ENCODE measurements around the gene NAB2.

Gene NAB2

DNA sequence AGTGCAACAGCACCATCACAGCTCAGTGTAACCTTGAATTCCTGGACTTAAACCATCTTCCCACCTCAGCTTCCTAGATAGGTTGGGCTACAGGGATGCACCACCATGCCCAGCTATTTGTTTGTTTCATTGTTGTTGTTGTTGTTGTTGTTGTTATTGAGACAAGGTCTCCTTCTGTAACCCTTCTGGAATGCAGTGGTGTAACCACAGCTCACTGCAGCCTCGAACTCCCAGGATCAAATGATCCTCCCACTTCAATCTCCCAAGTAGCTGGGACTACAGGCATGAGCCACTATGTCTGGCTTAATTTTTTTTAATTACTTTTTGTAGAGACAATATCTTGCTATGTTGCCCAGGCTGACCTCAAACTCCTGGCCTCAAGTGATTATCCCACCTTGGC, 9.1 kb upstream of the NAB2 start:
- peak overlapping the region; percentile 42; the same call in 1 of the 2 replicates for H3K27ac ChIP-seq (ENCODE audit: extremely low read depth, low read depth, low read length)
- H3K4me1 ChIP-seq (ENCODE audit: control insufficient read depth, insufficient read depth, low read length): peaks cover 3% of the 10 kb centered on the region
- no peaks in the 10 kb centered on the region for H3K9me3 ChIP-seq (ENCODE audit: control insufficient read depth, insufficient read depth, low read depth, low read length)
- TF ChIP-seq, protein P1, sequence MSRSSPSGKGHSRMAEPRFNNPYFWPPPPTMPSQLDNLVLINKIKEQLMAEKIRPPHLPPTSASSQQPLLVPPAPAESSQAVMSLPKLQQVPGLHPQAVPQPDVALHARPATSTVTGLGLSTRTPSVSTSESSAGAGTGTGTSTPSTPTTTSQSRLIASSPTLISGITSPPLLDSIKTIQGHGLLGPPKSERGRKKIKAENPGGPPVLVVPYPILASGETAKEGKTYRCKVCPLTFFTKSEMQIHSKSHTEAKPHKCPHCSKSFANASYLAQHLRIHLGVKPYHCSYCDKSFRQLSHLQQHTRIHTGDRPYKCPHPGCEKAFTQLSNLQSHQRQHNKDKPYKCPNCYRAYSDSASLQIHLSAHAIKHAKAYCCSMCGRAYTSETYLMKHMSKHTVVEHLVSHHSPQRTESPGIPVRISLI (tag by site-specific recombination; IDR thresholded peaks at IDR 0.05): 0 out of 2 replicates have a peak, but pooled peaks have one; percentile 28
- TF ChIP-seq ZFHX2 (tag by site-specific recombination; conservative IDR thresholded peaks at IDR 0.05) (peak; percentile 21; the same call in 1 of the 2 replicates), OSR2 (tag by site-specific recombination; IDR thresholded peaks at IDR 0.05) (no peak), ZNF555 (tag by site-specific recombination; conservative IDR thresholded peaks at IDR 0.05) (no peak)
- TF ChIP-seq, protein P2, sequence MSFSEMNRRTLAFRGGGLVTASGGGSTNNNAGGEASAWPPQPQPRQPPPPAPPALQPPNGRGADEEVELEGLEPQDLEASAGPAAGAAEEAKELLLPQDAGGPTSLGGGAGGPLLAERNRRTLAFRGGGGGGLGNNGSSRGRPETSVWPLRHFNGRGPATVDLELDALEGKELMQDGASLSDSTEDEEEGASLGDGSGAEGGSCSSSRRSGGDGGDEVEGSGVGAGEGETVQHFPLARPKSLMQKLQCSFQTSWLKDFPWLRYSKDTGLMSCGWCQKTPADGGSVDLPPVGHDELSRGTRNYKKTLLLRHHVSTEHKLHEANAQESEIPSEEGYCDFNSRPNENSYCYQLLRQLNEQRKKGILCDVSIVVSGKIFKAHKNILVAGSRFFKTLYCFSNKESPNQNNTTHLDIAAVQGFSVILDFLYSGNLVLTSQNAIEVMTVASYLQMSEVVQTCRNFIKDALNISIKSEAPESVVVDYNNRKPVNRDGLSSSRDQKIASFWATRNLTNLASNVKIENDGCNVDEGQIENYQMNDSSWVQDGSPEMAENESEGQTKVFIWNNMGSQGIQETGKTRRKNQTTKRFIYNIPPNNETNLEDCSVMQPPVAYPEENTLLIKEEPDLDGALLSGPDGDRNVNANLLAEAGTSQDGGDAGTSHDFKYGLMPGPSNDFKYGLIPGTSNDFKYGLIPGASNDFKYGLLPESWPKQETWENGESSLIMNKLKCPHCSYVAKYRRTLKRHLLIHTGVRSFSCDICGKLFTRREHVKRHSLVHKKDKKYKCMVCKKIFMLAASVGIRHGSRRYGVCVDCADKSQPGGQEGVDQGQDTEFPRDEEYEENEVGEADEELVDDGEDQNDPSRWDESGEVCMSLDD (tag by site-specific recombination; IDR thresholded peaks at IDR 0.05): no peak
- CTCF ChIA-PET: interaction anchor here (0.6 to 4.5 kb wide), 13 partner anchors 9 to 228 kb away, joined by 3 to 35 read pairs (median 5); partner anchors contain the start of genes NAB2 and STAT6
- peaks cover 8 to 15% of the 10 kb centered on the region in 2 experiments for H3K36me3 ChIP-seq (ENCODE audit: control insufficient read depth in 2 of 2, insufficient read depth in 1 of 2, low read length in 2 of 2)
- H3K4me3 ChIP-seq (ENCODE audit: low read depth, low read length): no peak overlapping the region
- POLR2A ChIA-PET: interaction anchor here (1.1 to 4.2 kb wide), 4 partner anchors 9 to 48 kb away, joined by 7 to 53 read pairs (median 26); partner anchors contain the start of genes LRP1, NAB2 and STAT6

DNA sequence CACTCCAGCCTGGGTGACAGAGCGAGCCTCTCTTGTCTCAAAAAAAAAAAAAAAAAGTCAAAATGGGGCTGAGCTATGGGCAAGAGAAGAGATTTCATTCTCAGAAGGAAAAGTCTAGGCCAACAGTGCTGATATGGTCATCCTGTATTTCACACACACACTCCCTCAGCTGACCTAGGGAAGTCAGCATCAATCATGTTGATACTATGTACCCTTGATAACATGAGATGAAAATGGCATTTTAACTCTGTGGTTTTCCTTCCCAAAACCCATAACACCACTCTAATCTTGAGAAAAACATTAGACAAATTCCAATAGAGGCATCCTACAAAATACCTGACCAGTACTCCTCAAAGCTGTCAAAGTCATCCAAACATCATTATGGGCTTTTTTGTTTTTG, 8.1 kb upstream of the NAB2 start:
- peaks cover 3% of the 10 kb centered on the region for H3K4me1 ChIP-seq (ENCODE audit: control insufficient read depth, insufficient read depth, low read length)
- H3K4me3 ChIP-seq (ENCODE audit: low read depth, low read length): no peak overlapping the region
- ChIA-PET POLR2A (interaction anchor here (0.6 to 4.2 kb wide), 2 partner anchors 8 to 11 kb away, joined by 4 to 53 read pairs; partner anchors contain the start of gene NAB2), CTCF (interaction anchor here (0.7 to 4.5 kb wide), 5 partner anchors 11 to 107 kb away, joined by 3 to 35 read pairs (median 11); partner anchors contain the start of gene STAT6)
- H3K9me3 ChIP-seq (ENCODE audit: control insufficient read depth, insufficient read depth, low read depth, low read length): no peaks in the 10 kb centered on the region
- H3K36me3 ChIP-seq (ENCODE audit: control insufficient read depth in 2 of 2, insufficient read depth in 1 of 2, low read length in 2 of 2): peaks cover 8 to 9% of the 10 kb centered on the region in 2 experiments
- no peak overlapping the region for H3K27ac ChIP-seq (ENCODE audit: extremely low read depth, low read depth, low read length)
- TF ChIP-seq ZNF157 (tag by site-specific recombination; IDR thresholded peaks at IDR 0.05) (no peak), ZNF423 (tag by site-specific recombination; IDR thresholded peaks at IDR 0.05) (no peak), OVOL3 (tag by site-specific recombination; IDR thresholded peaks at IDR 0.05) (no peak), ZNF302 (tag by site-specific recombination; IDR thresholded peaks at IDR 0.05; ENCODE audit: low read depth) (no peak), ZNF211 (tag by site-specific recombination; IDR thresholded peaks at IDR 0.05; ENCODE audit: low read depth) (no peak), ZNF112 (tag by site-specific recombination; IDR thresholded peaks at IDR 0.05) (no peak), ZNF521 (tag by site-specific recombination; IDR thresholded peaks at IDR 0.05) (no peak), ZNF248 (tag by site-specific recombination; IDR thresholded peaks at IDR 0.05) (no peak), ZNF10 (tag by site-specific recombination; IDR thresholded peaks at IDR 0.05) (no peak), MEIS1 (CRISPR knock-in tag; IDR thresholded peaks at IDR 0.05; ENCODE audit: borderline replicate concordance) (no peak), BCL11A (tag by site-specific recombination; IDR thresholded peaks at IDR 0.05; ENCODE audit: low read depth) (no peak), ZNF701 (tag by site-specific recombination; IDR thresholded peaks at IDR 0.05) (no peak), ZNF19 (tag by site-specific recombination; IDR thresholded peaks at IDR 0.05; ENCODE audit: low read depth) (no peak), YY1 (tag by site-specific recombination; IDR thresholded peaks at IDR 0.05) (no peak), ZNF433 (tag by site-specific recombination; IDR thresholded peaks at IDR 0.05; ENCODE audit: low read depth) (no peak), ZFP69B (tag by site-specific recombination; IDR thresholded peaks at IDR 0.05) (no peak), ZEB2 (tag by site-specific recombination; IDR thresholded peaks at IDR 0.05) (no peak), ZNF777 (tag by site-specific recombination; IDR thresholded peaks at IDR 0.05; ENCODE audit: borderline replicate concordance) (no peak), ZNF354C (tag by site-specific recombination; IDR thresholded peaks at IDR 0.05; ENCODE audit: borderline replicate concordance, low read depth) (no peak)
